MV-4-11 (cell line): ENCODE data around the gene PIM3.

ENCODE experiments used
- DNase-seq: peaks from one replicate; lab custom pipeline; 2025; lab: John Stamatoyannopoulos, UW

The PIM3 gene

GRCh38 chr22:50007057-50007511, 46.5 kb downstream of the PIM3 start:
- no peak for DNase-seq

DNA sequence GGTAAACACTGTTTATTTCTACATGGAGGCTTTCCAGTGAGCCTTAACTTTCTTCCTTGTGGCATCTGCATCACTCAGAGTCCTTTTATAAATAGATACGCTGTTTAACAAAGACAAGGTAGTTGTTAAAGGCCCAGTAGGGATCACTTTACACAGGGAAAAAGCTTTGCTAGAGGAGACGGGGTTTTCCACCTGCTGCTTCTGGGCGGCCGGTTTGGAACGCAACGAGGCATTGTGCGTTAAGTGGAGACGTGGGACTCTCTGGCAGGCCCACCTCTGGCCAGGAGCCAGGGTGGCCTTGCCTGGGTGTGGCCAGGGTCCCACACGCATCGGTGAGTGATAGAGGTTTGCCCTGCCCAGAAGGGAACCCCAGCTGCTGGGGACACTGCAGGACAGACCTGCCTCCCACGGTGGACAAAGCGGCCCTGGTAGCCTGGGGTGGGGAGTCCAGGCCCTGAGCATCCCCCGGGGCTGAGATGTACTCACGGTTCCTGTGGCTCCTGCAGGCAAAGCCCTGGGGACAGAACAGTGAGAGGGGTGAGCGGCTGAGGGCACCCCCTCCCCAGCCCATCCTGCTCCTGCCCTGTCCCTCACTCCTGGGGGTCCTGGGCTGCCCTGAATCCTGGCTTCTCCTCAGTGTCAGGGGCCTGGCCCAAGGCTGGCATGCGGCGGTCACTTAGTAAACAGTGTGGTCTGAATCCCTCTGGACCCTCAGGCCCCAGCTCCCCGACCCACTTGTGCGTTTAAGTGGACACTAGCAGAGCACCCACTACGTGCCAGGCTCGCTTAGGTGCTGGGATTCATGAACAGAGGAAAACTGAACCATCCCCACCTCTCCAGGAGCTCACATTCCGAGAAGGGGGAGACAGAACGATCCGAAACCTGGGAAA, 47.8 kb downstream of the PIM3 start:
- DNase-seq, result no peak

DNA sequence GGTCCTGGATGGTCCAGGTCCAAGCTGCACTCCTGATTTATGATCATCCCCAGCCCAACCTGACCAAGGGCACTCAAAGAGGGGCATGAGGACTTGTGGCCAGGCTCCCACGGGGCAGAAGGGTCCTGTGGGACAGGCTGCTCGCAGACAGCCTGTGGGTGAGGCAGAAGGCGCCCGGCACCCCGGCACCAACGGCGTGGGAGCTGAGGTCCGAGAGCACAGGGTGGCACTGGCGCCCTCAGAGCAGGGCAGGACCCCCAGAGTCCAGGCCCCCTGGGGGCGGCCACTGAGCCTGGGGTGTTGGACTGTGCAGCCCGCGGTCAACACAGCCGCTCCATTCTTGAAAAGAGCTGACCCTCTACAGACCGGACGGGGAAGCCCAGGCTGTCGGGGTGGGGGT, 48.7 kb downstream of the PIM3 start:
- no peak for DNase-seq

DNA sequence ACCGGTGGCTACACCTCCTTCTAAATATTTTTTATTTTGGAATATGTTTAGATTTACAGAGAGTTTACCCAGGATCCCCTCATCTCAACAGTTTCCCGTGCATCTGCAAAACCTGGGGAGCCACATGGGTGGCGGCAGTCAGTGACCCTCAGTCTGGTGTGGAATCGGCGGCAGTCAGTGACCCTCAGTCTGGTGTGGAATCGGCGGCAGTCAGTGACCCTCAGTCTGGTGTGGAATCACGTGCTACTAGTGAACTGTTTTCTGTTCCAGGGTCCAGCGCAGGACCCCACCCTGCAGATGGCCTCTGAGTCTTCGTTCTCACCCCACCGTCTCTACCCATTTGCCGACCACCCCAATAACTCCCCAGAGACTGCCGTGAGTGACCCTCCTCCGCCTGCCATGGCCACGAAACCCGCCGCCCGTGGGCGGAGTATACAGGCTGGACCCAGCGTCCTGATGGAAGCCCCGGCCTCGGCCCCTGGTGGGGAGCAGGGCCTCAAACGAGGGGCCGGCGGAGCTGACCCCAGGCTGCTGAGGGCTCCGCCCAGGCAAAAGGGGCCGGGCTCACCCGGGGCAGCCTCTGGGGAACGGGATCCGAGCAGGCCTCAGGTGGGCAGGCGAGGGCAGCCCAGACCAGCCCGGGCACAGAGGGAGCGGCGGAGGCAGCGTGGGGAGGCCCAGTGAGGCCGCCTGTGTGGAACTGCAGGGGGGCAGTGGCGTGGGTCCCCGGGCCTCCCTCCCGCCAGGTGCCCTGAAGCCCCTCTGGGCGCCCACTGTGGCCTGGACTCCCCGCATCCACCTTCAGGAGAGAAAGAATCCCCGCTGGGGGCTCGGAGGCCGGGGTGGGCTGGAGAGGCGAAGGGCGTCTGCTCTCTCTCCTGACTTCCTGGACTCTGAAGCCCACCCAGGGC, 49.4 kb downstream of the PIM3 start:
- no peak for DNase-seq

GRCh38 chr22:50010676-50011446, 50.3 kb downstream of the PIM3 start:
- no peak for DNase-seq

- DNase-seq, result peak; percentile 17
These were observed 51.1 kb downstream of the PIM3 start for GRCh38 chr22:50011447-50012210.

DNA sequence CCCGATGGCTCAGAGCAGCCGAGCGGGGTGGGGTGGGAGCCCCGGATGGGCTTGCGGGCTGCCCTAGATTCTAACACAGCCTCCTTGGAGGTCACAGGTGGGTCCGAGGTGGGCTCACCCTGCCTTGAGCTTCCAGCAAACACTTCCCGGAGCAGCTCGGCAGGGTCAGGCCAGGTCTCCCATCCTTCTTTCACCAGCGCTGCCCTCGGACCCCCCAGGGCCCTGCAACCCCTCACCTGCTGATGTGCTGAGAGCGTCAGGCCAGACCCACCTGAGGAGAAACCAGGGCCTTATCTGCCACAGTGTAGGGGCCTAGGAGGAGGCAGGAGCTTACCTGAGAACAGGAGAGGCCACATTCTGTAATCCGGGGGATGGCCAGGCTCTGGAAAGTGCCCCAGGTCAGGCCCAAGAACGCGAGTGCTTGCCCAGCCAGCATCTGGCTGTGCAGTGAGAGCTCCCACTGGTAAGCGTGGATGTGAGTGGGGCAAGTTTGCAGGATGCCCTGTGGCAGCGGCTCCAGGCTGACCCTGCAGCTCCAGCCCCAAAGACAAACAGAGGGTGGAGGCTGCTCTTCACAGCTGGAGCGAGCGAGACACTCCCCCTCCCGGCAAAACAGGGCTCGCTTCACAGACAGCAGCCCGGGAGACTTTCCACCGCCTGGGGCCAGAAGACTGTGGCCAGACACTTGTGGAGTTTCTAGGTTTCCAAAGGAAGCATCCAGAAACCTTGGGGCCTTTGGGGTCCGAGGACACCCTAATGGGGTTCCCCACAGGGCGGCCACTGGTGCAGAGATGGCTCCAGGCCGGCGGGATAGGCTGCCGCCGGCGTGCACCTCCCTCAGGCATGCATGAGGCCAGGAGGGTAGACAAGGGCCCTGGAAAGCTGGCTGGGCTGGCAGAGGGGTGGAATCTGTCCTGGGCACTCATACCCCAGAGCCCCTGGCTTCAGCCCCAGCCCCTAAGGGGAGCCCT, 51.9 kb downstream of the PIM3 start, which contains the start of gene IL17REL:
Gene IL17REL, minus strand, starts transcription at position 555 of the 971 bp plus-strand sequence. Its CDS starts 119 bp downstream, at position 436.
- DNase-seq, result no peak
